Sigmoid colon (tissue), 4 donors: ENCODE measurements around the gene MAPK6.

Experiments
- CTCF ChIP-seq, 4 experiments: fragments of 450-650 bp in 3 of 4; fragments of 200-600 bp in 1 of 4; IDR thresholded peaks; one replicate each; pipeline ENCODE4 v1.5.1; 2016 to 2019; ENCODE audit warnings: antibody characterized with exemption in 4 of 4, mild to moderate bottlenecking in 3 of 4, moderate library complexity in 2 of 4
- POLR2A ChIP-seq, 2 donors: fragments of 450-650 bp; IDR thresholded peaks; one replicate each; pipeline ENCODE4 v1.6.1; 2016; ENCODE audit warnings: antibody characterized with exemption in 2 of 2, mild to moderate bottlenecking in 2 of 2, moderate library complexity in 2 of 2
- POLR2AphosphoS5 ChIP-seq, 4 donors: sonication (generic); formaldehyde crosslinking; IDR thresholded peaks; one replicate each; pipeline ENCODE4 v1.6.1; 2017; ENCODE audit warnings: antibody characterized with exemption in 4 of 4

GRCh38 chr15:52005748-52006701 lies 13.0 kb upstream of the MAPK6 start:
- no peak for TF ChIP-seq CTCF (IDR thresholded peaks at IDR 0.05)
- TF ChIP-seq POLR2AphosphoS5 (IDR thresholded peaks at IDR 0.05), result no peak
- no peak for TF ChIP-seq POLR2A (IDR thresholded peaks at IDR 0.05)
